GM12892 (cell line): ENCODE measurements around the gene TNRC6C.
"Not testable (repeated sequence)": the region's sequence is repeated elsewhere in the genome, so short reads cannot be mapped to it uniquely, and the experiment has no call there.

Experiments used
- DNase-seq: peaks from one replicate; pipeline ENCODE4 v3.0.0; 2011; ENCODE audit not compliant: insufficient read length
- FAIRE-seq: peaks from 2 replicates; lab custom pipeline; 2011; peaks lifted over from hg19 to GRCh38; lab: Jason Lieb, UNC
- POLR2A ChIP-seq: IDR thresholded peaks from 2 replicates; pipeline ENCODE4 v1.6.1; 2011; ENCODE audit warnings: low read depth, low read length, control low read depth
- POLR2AphosphoS5 ChIP-seq: IDR thresholded peaks from 2 replicates; pipeline ENCODE4 v1.6.1; 2011; ENCODE audit warnings: low read depth, low read length, control low read depth
- TAF1 ChIP-seq: IDR thresholded peaks from 2 replicates; pipeline ENCODE4 v1.6.1; 2011; ENCODE audit warnings: low read depth, mild to moderate bottlenecking, control low read depth, low read length, borderline replicate concordance

TNRC6C gene

DNA sequence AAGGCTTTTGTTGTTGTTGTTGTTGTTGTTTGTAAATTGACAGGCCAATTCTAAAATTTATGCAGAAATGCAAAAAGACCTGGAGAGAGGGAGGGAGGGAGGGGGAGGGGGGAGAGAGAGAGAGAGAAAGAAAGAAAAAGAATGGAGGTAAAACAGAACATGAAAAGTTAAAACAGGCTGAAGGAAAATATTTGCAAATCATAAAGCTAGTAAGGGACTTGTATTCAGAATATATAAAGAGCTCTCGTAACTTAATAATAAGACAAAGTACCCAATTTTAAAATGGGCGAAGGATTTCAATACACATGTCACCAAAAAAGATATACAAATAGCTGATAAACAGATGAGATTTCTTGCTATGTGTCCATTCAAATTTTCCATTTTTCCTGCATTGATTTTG, 15.4 kb downstream of the TNRC6C start:
- no peak for TF ChIP-seq POLR2A
- TF ChIP-seq POLR2AphosphoS5: no peak
- TF ChIP-seq TAF1: no peak
- FAIRE-seq: no peak
- no peak for DNase-seq

- FAIRE-seq (no peak), DNase-seq (no peak)
- TF ChIP-seq POLR2A (no peak), POLR2AphosphoS5 (no peak)
Measured at GRCh38 chr17:77974396-77974795, 15.9 kb downstream of the TNRC6C start.

DNA sequence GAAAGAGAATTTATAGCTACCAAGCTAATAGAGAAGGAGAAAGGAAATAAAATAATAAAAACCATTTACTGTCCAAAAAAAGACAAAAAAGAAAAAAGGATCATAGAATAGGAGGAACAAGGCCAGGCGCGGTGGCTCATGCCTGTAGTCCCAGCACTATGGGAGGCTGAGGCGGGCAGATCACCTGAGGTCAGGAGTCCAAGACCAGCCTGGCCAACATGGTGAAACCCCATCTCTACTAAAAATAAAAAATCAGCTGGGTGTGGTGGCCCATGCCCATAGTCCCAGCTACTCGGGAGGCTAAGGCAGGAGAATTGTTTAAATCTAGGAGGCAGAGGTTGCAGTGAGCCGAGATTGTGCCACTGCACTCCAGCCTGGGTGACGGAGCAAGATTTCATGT, 23.9 kb downstream of the TNRC6C start:
- DNase-seq, FAIRE-seq: not testable (repeated sequence)

- DNase-seq (no peak), FAIRE-seq (no peak)
- TF ChIP-seq POLR2AphosphoS5 (no peak), TAF1 (no peak), POLR2A (no peak)
Measured at GRCh38 chr17:77990301-77990700, 31.8 kb downstream of the TNRC6C start.

DNA sequence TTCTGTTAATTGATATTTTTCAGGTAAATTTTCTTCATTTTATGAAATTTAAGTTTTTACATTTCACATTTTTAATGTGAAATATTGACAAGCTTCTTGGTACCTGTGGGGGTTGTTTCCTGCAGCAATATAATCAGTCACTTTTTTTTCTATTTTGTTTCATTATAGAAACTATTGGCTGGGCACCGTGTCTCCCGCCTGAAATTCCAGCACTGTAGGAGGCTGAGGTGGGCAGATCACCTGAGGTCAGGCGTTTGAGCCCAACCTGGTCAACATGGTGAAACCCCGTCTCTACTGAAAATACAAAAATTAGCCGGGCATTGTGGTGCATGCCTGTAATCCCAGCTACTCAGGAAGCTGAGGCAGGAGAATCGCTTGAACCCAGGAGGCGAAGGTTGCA, 35.2 kb downstream of the TNRC6C start:
- not testable (repeated sequence) for FAIRE-seq, DNase-seq

DNA sequence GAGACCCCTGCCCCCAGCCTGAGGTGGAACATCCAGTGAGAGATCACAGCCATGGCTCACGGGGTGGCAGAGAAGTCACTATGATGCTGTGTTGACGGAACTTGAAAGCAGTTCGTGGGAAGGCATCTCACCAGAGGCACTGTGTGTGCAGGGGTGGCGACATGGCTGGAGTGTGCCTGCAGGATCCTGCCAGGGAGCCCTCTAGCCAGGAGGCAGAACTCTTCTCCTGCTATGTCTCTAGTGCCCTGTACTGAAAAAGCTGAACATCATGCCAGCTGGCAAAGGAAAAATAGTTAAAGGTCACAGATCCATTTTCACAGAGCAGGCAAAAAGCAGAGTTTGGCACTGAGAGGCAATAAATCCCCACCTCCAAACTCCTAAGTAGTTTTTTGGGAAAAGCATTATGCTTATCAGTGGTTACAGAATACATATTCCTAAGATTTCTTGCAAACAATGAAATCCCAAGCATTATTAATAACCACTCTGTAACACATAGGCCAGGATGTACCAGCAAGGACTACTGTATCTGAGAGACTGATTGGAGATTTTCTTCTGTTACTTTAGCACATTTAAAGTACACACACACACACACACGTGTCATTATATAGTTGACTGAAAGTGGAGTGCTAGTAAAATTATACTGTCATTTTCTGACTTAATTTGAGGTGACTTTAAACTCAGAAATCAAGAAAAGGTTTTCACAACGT, 36.8 kb downstream of the TNRC6C start:
- DNase-seq: no peak
- FAIRE-seq: no peak
- TF ChIP-seq POLR2AphosphoS5: no peak
- no peak for TF ChIP-seq TAF1
- no peak for TF ChIP-seq POLR2A

GRCh38 chr17:77996256-77996655, 37.8 kb downstream of the TNRC6C start:
- no peak for TF ChIP-seq POLR2A
- no peak for TF ChIP-seq POLR2AphosphoS5
- TF ChIP-seq TAF1: no peak
- DNase-seq (no peak), FAIRE-seq (no peak)

GRCh38 chr17:77999413-78000173, 41.1 kb downstream of the TNRC6C start:
- DNase-seq: no peak
- TF ChIP-seq POLR2A: no peak
- no peak for TF ChIP-seq POLR2AphosphoS5
- no peak for TF ChIP-seq TAF1
- no peak for FAIRE-seq

GRCh38 chr17:78000341-78000740, 41.8 kb downstream of the TNRC6C start:
- DNase-seq (no peak), FAIRE-seq (no peak)
- TF ChIP-seq POLR2AphosphoS5 (no peak), POLR2A (no peak), TAF1 (no peak)

DNA sequence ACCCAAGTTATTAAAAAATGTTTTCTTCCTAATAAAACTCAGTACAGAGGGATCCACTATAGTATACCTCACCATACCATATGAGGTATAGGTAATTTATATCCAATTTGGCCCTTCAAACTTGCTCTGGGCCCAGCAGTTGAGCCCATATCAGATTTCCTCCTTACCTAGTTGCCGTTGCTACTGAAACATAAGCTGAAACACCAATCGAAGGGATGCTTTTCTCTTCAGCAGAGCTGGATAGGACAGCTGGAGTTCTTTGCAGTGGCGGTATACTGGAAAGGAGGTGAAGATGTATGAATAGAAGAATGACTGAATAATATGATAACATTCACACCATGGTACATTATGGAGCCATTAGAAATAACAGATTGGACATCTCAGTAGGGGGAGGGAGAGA, 42.7 kb downstream of the TNRC6C start:
- DNase-seq (no peak), FAIRE-seq (no peak)
- no peak for TF ChIP-seq POLR2A

DNA sequence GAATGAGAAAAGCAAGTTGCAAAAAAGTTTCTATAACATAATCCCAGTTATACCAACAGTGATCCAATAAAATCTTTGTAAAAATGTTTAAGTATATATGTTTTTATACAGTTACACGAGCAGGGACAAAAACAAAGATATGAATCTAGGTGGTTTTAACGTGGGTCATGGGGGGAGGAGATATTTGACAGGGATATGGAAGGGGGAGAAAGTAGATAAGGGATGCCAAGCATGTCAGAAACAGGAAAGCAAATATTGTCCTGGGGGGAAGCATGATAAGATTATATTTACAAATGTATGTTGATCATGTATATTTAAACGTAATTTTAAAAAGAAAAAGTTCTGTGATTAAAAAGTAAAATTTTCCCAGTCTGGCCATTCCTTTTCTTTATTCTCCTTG, 43.1 kb downstream of the TNRC6C start:
- DNase-seq: no peak
- no peak for FAIRE-seq

GRCh38 chr17:78002166-78002565, 43.7 kb downstream of the TNRC6C start:
- no peak for TF ChIP-seq POLR2AphosphoS5
- no peak for TF ChIP-seq TAF1
- no peak for TF ChIP-seq POLR2A
- DNase-seq (no peak), FAIRE-seq (no peak)

More for the DNA sequence above, 43.1 kb downstream of the TNRC6C start:
- TF ChIP-seq POLR2A (no peak), POLR2AphosphoS5 (no peak), TAF1 (no peak)
